A673 (cell line): ENCODE measurements around the gene ACACA. TPM values are rescaled to one million over a fixed set of nuclear protein-coding genes. Genes with fewer than 3 reads are reported as not detected.

Experiments
- BruUV-seq: library from RNA; stranded (reverse); fragments of 400-500 nt; replicated peaks from 2 replicates; lab custom pipeline; 2021; lab: Mats Ljungman, UMichigan
- CTCF ChIA-PET: fragments of 300-600 bp; sonication (Branson Sonifier 250); formaldehyde crosslinking; loops from one replicate; lab custom pipeline; 2022; ENCODE audit warnings: antibody characterized with exemption; lab: Charles Lee
- POLR2A ChIA-PET: fragments of 300-600 bp; sonication (Branson Sonifier 250); formaldehyde crosslinking; loops from one replicate; lab custom pipeline; 2022; ENCODE audit warnings: antibody characterized with exemption; ENCODE audit not compliant: low non-redundant PET; lab: Charles Lee
- DNase-seq: peaks from one replicate; pipeline ENCODE4 v3.0.0-alpha.2; 2015; ENCODE audit warnings: low spot score
- H3K27ac ChIP-seq: fragments of 200-600 bp; sonication (generic); 2 replicates; pipeline ENCODE4 v1.5.1; 2016; ENCODE audit warnings: mixed run types, low read depth, mild to moderate bottlenecking, mixed read lengths, antibody characterized with exemption, low read length; ENCODE audit not compliant: poor library complexity, severe bottlenecking
- H3K27me3 ChIP-seq: fragments of 200-600 bp; sonication (generic); replicated peaks from 2 replicates; pipeline ENCODE4 v1.6.1; 2017; ENCODE audit warnings: mixed run types, low read depth, mild to moderate bottlenecking, mixed read lengths, antibody characterized with exemption, low read length; ENCODE audit not compliant: insufficient read depth, poor library complexity
- H3K36me3 ChIP-seq: fragments of 200-600 bp; sonication (generic); 2 replicates; pipeline ENCODE4 v1.6.1; 2016; ENCODE audit warnings: mixed run types, mild to moderate bottlenecking, mixed read lengths, antibody characterized with exemption, low read length; ENCODE audit not compliant: insufficient read depth, poor library complexity, severe bottlenecking
- H3K4me1 ChIP-seq: fragments of 200-600 bp; sonication (generic); 2 replicates; pipeline ENCODE4 v1.6.1; 2017; ENCODE audit warnings: mixed run types, mild to moderate bottlenecking, mixed read lengths, antibody characterized with exemption, low read length; ENCODE audit not compliant: insufficient read depth, poor library complexity, severe bottlenecking
- H3K4me3 ChIP-seq: fragments of 200-600 bp; sonication (generic); 2 replicates; pipeline ENCODE4 v1.5.1; 2016; ENCODE audit warnings: low read depth, mixed run types, mild to moderate bottlenecking, mixed read lengths, low read length; ENCODE audit not compliant: poor library complexity, severe bottlenecking
- H3K9me3 ChIP-seq: fragments of 200-600 bp; sonication (generic); 2 replicates; pipeline ENCODE4 v1.6.1; 2016; ENCODE audit warnings: mixed run types, low read depth, mild to moderate bottlenecking, mixed read lengths, antibody characterized with exemption, low read length; ENCODE audit not compliant: poor library complexity, severe bottlenecking
- EZH2 ChIP-seq: fragments of 200-600 bp; sonication (generic); IDR thresholded peaks from 2 replicates; pipeline ENCODE4 v1.6.1; 2017; ENCODE audit warnings: borderline replicate concordance, low read depth, mild to moderate bottlenecking, mixed read lengths, antibody characterized with exemption, low read length; ENCODE audit not compliant: poor library complexity, severe bottlenecking
- intact Hi-C: fragments of 100-400 bp; cut with micrococcal nuclease; formaldehyde crosslinking; loops from one replicate; pipeline ENCODE4 v1.10.0; 2022; ENCODE audit not compliant: unreplicated experiment
- total RNA-seq: library from RNA; stranded (reverse); gene quantifications from 2 replicates; pipeline ENCODE4 v1.2.3, GENCODE V29; 2021
- TF ChIP-seq, protein P1 (sequence below): fragments of 300-800, 200-600 bp; sonication (generic); conservative IDR thresholded peaks from 2 replicates; pipeline ENCODE4 v1.5.1; 2017; ENCODE audit warnings: low read depth, mild to moderate bottlenecking, antibody characterized with exemption, low read length, moderate library complexity, mixed read lengths

ACACA gene
- total RNA-seq, 1 experiment from 2014 or later, result 68.3 TPM

DNA sequence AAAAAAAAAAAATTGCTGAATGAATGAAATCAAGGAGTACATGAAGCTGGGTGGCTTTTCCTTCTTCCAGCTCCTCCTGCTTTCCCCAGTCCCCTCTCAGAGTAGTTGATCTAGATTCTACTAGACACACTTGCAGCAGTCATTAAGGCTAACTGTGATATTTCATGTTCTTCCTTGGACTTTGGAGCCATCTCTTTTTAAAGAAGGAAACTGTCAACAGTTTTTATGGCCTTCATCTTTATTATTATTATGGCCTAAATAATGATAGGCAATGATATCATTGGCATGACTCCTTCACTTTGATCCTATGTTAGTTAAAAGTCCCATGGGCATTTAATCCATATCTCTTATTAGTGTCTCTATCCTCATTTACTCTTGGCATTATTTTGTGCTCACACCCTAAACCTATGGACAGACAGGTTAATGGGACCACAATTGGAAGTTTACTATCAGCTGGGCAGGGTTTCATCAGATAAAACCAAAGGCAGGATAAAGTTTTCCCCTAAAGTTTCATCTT is 21.1 kb downstream of the ACACA start:
- H3K4me3 ChIP-seq, result no peak overlapping the region
- H3K9me3 ChIP-seq, result no peaks in the 10 kb centered on the region
- POLR2A ChIA-PET, result no interaction called here
- intact Hi-C loops, result no loop called here
- CTCF ChIA-PET, result interaction anchor here (1.5 kb wide), 1 partner anchor 12 kb away, joined by 7 read pairs; no protein-coding TSS in a partner anchor
- no TSS peak for BruUV-seq
- TF ChIP-seq, protein P1, sequence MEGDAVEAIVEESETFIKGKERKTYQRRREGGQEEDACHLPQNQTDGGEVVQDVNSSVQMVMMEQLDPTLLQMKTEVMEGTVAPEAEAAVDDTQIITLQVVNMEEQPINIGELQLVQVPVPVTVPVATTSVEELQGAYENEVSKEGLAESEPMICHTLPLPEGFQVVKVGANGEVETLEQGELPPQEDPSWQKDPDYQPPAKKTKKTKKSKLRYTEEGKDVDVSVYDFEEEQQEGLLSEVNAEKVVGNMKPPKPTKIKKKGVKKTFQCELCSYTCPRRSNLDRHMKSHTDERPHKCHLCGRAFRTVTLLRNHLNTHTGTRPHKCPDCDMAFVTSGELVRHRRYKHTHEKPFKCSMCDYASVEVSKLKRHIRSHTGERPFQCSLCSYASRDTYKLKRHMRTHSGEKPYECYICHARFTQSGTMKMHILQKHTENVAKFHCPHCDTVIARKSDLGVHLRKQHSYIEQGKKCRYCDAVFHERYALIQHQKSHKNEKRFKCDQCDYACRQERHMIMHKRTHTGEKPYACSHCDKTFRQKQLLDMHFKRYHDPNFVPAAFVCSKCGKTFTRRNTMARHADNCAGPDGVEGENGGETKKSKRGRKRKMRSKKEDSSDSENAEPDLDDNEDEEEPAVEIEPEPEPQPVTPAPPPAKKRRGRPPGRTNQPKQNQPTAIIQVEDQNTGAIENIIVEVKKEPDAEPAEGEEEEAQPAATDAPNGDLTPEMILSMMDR, result no peak
- no peak for TF ChIP-seq EZH2
- no peaks in the 10 kb centered on the region for H3K36me3 ChIP-seq
- no peak overlapping the region for H3K27ac ChIP-seq
- H3K27me3 ChIP-seq, result no peaks in the 10 kb centered on the region
- no peak for DNase-seq
- no peaks in the 10 kb centered on the region for H3K4me1 ChIP-seq

DNA sequence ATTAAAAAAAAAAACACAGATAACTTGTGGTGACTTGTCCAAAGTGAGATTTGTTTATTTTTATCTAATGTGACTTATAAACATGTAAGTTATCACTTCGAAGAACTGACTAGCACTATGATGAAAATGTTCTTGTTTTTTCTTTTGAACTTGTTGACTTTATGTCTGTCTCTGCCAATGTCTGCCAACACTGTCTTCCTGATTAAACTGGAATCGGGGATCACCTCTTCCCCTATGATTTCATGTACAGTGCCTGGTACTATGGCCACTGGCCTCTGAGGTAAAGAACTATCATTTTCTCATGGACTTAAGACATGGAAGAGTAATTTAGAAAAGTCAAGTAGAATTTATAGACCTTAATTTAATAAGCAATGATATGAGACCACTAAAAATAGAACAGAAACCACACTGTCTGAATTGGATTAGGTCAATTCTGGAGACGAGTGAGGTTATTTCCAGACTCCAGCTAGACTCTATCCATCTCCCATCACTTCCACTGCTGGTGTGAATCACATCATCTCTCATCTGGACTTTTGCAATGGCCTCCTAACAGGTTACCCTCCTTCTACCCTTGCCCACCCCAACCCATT is 22.0 kb downstream of the ACACA start:
- no TSS peak for BruUV-seq
- H3K4me1 ChIP-seq, result no peaks in the 10 kb centered on the region
- no peak overlapping the region for H3K4me3 ChIP-seq
- ChIA-PET CTCF (no interaction called here), POLR2A (no interaction called here)
- no peak for DNase-seq
- H3K27ac ChIP-seq, result no peak overlapping the region
- intact Hi-C loops, result no loop called here
- TF ChIP-seq EZH2, result no peak
- TF ChIP-seq, protein P1, result no peak
- no peaks in the 10 kb centered on the region for H3K9me3 ChIP-seq
- H3K27me3 ChIP-seq, result no peaks in the 10 kb centered on the region
- H3K36me3 ChIP-seq, result no peaks in the 10 kb centered on the region

DNA sequence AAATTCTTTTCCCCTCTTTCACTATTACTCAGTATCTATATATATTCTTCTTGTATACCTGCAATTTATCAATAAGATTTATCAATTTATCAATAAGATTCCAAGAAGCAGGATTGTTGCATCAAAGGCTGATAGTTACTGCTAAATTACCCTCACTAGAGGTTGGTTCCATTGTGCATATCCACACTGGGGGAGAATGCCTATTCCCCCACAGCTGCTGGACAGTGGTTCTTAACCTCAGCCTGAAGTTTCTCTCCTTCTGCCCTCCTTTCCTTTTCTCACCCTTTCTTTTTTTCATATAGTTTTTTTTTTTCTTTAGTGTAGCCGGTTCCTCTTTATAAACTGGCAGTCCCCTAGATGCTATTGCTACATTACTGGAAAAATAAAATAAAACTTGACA is 24.6 kb downstream of the ACACA start:
- ChIA-PET POLR2A (no interaction called here), CTCF (no interaction called here)
- no peak overlapping the region for H3K27ac ChIP-seq
- no peaks in the 10 kb centered on the region for H3K27me3 ChIP-seq
- H3K4me3 ChIP-seq, result no peak overlapping the region
- H3K4me1 ChIP-seq, result no peaks in the 10 kb centered on the region
- H3K9me3 ChIP-seq, result no peaks in the 10 kb centered on the region
- DNase-seq, result no peak
- TF ChIP-seq, protein P1, result no peak
- TF ChIP-seq EZH2, result no peak
- BruUV-seq, result no TSS peak
- H3K36me3 ChIP-seq, result no peaks in the 10 kb centered on the region
- intact Hi-C loops, result no loop called here
